SKM-1 treated with dmso at 0.1 percent for 144 hours (cell line): ENCODE measurements around the gene FGFR2.

ENCODE experiments used
- DNase-seq: peaks from one replicate; lab custom pipeline; 2025; ENCODE audit not compliant: unreplicated experiment; lab: John Stamatoyannopoulos, UW

Gene FGFR2

GRCh38 chr10:121459279-121459621 lies 139.0 kb downstream of the FGFR2 start:
- DNase-seq = no peak

- DNase-seq = no peak
Observed at GRCh38 chr10:121457729-121458128, 140.5 kb downstream of the FGFR2 start.

- no peak for DNase-seq
Observed at GRCh38 chr10:121455377-121455776, 142.9 kb downstream of the FGFR2 start.

- DNase-seq = no peak
Observed at GRCh38 chr10:121454781-121455180, 143.5 kb downstream of the FGFR2 start.

GRCh38 chr10:121453160-121453559 lies 145.1 kb downstream of the FGFR2 start:
- no peak for DNase-seq

- DNase-seq = no peak
Observed at GRCh38 chr10:121452581-121452980, 145.7 kb downstream of the FGFR2 start.

- DNase-seq = no peak
Observed at GRCh38 chr10:121450247-121450646, 148.0 kb downstream of the FGFR2 start.

- DNase-seq = no peak
Observed at GRCh38 chr10:121449482-121449924, 148.7 kb downstream of the FGFR2 start.

- DNase-seq = no peak
Observed at GRCh38 chr10:121448766-121449421, 149.3 kb downstream of the FGFR2 start.

GRCh38 chr10:121444520-121445165 lies 153.6 kb downstream of the FGFR2 start:
- DNase-seq = no peak

- no peak for DNase-seq
Observed at GRCh38 chr10:121442086-121442935, 155.9 kb downstream of the FGFR2 start.

- no peak for DNase-seq
Observed at GRCh38 chr10:121440461-121440860, 157.8 kb downstream of the FGFR2 start.

- no peak for DNase-seq
Observed at GRCh38 chr10:121438333-121438732, 159.9 kb downstream of the FGFR2 start.

GRCh38 chr10:121437596-121437995 lies 160.6 kb downstream of the FGFR2 start:
- DNase-seq = no peak

- DNase-seq = no peak
Observed at GRCh38 chr10:121436630-121437341, 161.5 kb downstream of the FGFR2 start.

GRCh38 chr10:121436281-121436629 lies 162.0 kb downstream of the FGFR2 start:
- DNase-seq = no peak

- no peak for DNase-seq
Observed at GRCh38 chr10:121435099-121435875, 163.0 kb downstream of the FGFR2 start.

GRCh38 chr10:121433965-121434364 lies 164.3 kb downstream of the FGFR2 start:
- DNase-seq = no peak

GRCh38 chr10:121428867-121429266 lies 169.4 kb downstream of the FGFR2 start:
- no peak for DNase-seq
